GM18498 (cell line): ENCODE data around the gene FTL.
A peak's percentile ranks its signal among the peaks of the same experiment; 100 is the strongest.
"Not testable (repeated sequence)": the region's sequence is repeated elsewhere in the genome, so short reads cannot be mapped to it uniquely, and the experiment has no call there.

ENCODE experiments used
- ATAC-seq: cut with Tn5 transposase; IDR thresholded peaks from one replicate; pipeline ENCODE4 v1.9.1; 2021; ENCODE audit warnings: mild to moderate bottlenecking, moderate library complexity; ENCODE audit not compliant: unreplicated experiment

FTL gene

DNA sequence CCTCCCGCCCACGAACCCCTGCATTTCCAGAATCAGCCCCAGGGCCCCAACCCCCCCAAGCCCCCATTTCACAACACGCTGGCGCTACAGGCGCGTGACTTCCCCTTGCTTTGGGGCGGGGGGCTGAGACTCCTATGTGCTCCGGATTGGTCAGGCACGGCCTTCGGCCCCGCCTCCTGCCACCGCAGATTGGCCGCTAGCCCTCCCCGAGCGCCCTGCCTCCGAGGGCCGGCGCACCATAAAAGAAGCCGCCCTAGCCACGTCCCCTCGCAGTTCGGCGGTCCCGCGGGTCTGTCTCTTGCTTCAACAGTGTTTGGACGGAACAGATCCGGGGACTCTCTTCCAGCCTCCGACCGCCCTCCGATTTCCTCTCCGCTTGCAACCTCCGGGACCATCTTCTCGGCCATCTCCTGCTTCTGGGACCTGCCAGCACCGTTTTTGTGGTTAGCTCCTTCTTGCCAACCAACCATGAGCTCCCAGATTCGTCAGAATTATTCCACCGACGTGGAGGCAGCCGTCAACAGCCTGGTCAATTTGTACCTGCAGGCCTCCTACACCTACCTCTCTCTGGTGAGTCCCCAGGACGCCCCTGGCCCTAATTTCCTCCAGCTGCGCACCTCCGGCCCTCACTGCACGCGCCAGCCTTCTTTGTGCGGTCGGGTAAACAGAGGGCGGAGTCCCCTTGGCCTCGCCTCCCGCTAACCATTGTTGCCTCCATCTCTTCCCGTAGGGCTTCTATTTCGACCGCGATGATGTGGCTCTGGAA lies at the start of gene FTL:
Gene FTL, plus strand, starts transcription at position 270 of the 766 bp plus-strand sequence. Its CDS starts 199 bp downstream, at position 469.
- ATAC-seq: peak; percentile 58

DNA sequence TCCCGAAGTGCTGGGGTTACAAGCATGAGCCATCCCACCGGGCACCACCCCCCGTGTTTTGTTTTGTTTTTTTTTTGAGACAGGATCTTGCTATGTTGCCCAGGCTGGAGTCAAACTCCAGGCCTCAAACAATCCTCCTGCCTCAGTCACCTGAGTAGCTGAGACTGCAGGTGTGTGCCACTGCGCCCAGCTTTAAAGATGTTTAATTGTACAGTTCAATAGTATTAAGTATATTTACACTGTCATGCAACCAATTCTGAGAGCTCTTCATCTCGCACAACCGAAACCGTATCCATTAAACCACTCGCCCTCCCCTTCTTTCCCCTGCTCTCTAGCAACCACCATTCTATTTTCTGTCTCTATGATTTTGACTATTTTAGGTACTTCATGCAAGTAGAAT lies 49.4 kb upstream of the FTL start:
- no peak for ATAC-seq

DNA sequence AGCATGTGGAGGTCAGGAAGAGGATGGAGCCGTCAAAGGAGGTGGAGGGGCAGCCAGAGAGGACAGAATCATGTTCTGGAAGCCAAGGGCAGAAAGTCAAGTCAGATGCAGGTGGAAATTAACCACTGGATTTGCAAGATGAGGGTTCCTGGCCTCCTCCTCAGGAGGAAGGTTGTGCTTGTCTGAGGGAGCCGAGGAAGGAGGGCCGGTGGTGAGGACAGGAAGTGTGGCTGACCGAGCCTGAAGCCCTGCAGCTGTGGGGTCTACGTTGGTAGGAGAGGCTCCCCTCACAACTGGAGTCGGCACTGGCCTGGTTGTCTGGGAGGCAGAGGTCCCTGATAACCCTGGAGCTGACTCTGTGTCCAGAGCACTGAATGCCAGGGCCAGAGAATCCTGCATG lies 47.0 kb upstream of the FTL start:
- no peak for ATAC-seq

DNA sequence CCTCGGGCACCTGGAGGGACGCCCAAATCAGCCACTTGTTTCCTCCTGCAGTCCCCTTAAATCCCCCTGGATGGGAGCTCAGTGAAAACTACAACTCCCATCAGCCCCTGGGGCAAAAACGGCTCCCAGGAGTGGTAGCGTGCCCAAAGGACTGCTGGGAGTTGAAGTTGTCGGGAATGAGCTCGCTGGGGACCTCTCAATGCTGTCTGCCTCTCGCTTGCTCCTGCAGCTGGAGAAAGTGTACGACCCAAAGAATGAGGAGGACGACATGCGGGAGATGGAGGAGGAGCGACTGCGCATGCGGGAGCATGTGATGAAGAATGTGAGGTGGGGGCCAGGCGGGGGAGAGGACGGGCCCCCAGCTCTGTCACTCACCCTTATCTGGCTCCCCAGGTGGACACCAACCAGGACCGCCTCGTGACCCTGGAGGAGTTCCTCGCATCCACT lies 46.3 kb upstream of the FTL start:
- ATAC-seq: no peak

DNA sequence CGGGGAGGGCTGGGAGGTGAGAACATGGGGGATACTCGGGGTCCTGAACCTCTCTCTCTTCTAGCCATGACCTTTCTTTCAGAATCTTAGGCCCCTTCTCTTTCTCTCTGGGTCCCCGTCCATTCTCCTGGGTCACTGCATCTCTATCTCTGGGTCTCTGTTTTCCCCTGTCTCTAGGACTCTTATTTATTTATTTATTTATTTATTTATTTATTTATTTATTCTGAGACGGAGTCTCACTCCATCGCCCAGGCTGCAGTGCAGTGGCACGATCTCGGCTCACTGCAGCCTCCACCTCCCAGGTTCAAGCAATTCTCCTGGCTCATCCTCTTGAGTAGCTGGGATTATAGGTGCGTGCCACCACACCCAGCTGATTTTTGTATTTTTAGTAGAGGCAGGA lies 45.8 kb upstream of the FTL start:
- ATAC-seq: not testable (repeated sequence)

DNA sequence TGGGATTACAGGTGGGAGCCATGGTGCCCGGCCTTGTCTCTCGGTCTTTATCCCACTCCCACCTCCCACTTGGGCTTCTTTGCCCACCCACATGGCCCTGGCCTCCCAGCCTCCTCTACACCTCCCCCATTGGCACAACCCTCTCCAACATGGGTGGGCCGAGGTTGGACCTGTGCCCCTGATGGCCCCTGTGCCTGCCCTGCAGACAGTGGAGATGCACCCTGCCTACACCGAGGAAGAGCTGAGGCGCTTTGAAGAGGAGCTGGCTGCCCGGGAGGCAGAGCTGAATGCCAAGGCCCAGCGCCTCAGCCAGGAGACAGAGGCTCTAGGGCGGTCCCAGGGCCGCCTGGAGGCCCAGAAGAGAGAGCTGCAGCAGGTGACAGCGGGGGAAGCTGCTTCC lies 44.2 kb upstream of the FTL start:
- ATAC-seq: no peak

DNA sequence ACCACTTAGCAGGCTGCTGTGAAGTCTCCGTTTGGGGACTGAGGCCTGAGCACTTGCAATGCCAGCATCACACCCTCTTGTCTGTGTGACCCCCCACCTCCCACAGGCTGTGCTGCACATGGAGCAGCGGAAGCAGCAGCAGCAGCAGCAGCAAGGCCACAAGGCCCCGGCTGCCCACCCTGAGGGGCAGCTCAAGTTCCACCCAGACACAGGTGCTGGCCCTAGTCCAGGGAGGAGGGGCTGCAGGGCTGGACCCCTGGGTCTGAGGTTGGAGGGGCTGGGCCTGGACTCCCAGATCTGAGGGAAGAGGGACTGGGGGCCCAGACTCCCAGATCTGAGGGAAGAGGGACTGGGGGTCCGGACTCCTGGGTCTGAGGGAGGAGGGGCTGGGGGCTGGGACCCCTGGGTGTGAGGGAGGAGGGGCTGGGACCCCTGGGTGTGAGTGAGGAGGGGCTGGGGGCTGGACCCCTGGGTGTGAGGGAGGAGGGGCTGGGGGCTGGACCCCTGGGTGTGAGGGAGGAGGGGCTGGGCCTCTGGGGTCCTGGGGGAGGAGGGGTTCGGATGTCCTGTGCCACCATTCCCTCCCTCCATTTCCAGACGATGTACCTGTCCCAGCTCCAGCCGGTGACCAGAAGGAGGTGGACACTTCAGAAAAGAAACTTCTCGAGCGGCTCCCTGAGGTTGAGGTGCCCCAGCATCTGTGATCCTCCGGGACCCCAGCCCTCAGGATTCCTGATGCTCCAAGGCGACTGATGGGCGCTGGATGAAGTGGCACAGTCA lies 43.2 kb upstream of the FTL start:
- ATAC-seq: no peak

DNA sequence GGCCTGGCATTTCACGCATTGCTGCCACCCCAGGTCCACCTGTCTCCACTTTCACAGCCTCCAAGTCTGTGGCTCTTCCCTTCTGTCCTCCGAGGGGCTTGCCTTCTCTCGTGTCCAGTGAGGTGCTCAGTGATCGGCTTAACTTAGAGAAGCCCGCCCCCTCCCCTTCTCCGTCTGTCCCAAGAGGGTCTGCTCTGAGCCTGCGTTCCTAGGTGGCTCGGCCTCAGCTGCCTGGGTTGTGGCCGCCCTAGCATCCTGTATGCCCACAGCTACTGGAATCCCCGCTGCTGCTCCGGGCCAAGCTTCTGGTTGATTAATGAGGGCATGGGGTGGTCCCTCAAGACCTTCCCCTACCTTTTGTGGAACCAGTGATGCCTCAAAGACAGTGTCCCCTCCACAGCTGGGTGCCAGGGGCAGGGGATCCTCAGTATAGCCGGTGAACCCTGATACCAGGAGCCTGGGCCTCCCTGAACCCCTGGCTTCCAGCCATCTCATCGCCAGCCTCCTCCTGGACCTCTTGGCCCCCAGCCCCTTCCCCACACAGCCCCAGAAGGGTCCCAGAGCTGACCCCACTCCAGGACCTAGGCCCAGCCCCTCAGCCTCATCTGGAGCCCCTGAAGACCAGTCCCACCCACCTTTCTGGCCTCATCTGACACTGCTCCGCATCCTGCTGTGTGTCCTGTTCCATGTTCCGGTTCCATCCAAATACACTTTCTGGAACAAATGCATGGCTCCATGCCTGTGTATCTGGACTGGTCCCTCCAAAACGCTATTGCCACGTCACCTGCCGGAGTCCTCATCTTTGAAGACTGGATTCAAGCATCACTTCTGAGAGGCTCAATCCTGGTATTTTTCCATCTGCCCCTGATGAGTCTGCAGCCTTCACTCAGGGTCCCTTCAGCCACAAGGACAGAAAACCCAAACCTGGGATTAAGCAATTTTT lies 42.3 kb upstream of the FTL start:
- no peak for ATAC-seq

DNA sequence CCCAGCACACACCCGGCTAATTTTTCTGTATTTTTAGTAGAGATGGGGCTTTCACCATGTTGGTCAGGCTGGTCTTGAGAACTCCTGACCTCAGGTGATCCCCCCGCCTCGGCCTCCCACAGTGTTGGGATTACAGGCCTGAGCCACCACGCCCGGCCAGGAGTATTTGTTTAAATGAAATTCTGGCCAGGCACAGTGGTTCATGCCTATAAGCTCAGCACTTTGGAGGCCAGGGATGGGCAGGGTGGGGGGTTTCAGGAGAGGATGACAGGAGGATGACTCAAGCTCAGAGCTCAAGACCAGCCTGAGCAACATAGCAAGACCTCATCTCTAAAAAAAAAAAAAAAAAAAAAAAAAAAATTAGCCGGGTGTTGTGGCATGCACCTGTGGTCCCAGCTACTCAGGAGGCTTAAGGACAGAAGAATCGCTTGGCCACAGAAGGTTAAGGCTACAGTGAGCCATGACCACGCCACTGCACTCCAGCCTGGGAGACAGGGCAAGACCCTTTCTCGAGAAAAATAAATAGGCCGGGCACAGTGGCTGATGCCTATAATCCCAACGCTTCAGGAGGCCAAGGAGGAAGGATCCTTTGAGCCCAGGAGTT lies 39.8 kb upstream of the FTL start:
- ATAC-seq: no peak

DNA sequence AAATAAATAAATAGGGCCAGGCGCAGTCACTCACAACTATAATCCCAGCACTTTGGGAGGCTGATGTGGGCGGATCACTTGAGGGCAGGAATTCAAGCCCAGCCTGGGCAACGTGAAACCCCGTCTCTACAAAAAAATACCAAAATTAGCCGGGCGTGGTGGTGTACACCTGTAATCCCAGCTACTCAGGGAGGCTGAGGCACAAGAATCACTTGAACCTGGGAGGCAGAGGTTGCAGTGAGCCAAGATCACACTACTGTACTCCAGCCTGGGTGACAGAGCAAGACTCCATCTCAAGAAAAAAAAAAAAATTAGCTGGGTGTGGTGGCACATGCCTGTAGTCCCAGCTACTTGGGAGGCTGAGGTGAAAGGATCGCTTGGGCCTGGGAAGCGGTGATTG lies 39.2 kb upstream of the FTL start:
- not testable (repeated sequence) for ATAC-seq

DNA sequence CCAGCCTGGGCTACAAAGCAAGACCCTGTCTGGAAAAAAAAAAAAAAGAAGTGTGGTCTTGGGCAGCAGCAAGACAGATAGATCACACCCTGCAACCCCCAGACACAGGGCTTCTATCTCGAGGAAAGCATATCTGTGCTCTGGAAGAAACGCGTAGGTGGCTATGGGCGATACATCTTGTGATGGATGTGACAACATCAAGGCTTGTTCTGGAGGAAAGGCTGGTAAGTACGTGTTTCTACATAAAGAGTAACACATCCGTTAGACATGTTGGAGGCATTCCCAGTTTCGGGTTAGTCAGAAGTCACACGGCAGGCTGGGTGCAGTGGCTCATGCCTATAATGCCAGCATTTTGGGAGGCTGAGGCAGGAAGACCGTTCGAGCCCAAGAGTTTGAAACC lies 38.2 kb upstream of the FTL start:
- ATAC-seq: no peak

DNA sequence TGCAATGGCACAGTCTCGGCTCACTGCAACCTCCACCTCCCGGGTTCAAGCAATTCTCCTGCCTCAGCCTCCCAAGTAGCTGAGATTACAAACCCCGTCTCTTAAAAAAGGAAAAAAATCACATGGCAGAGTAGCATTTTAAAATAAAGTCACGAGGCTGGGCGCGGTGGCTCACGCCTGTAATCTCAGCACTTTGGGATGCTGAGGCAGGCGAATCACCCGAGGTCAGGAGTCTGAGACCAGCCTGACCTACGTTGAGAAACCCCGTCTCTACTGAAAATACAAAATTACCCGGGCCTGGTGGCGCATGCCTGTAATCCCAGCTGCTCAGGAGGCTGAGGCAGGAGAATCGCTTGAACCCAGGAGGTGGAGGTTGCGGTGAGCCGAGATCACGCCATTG lies 37.4 kb upstream of the FTL start:
- not testable (repeated sequence) for ATAC-seq

DNA sequence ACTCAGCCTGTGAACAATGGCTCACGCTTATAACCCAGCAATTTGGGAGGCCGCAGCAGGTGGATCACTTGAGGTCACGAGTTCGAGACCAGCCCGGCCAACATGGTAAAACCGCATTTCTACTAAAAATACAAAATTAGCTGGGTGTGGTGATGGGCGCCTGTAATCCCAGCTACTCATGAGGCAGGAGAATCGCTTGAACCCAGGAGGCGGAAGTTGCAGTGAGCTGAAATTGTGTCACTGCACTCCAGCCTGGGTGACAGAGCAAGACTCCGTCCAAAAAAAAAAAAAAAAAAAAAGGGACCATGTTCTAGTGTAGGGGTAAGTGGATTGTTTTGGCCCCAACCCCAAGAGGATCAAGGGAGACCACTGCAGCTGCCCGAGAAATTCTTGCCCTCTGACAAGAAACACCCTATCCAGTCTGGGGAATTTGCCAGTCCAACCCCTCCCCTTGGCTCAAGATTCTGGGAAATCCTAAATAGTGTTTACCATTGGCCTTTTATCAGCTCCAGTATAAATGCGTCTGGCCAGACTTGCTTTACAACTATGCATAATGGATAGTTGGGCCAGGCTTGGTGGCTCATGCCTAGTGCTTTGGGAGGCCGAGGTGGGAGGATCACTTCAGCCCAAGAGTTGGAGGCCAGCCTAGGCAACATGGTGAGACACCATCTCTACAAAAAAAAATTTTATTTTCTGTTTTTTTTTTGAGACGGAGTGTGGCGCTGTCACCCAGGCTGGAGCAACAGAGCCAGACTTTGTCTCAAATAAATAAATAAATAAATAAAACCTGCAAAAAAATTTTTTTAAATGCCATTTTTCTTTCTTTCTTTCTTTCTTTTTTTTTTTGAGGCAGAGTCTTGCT lies 36.7 kb upstream of the FTL start:
- ATAC-seq: no peak

DNA sequence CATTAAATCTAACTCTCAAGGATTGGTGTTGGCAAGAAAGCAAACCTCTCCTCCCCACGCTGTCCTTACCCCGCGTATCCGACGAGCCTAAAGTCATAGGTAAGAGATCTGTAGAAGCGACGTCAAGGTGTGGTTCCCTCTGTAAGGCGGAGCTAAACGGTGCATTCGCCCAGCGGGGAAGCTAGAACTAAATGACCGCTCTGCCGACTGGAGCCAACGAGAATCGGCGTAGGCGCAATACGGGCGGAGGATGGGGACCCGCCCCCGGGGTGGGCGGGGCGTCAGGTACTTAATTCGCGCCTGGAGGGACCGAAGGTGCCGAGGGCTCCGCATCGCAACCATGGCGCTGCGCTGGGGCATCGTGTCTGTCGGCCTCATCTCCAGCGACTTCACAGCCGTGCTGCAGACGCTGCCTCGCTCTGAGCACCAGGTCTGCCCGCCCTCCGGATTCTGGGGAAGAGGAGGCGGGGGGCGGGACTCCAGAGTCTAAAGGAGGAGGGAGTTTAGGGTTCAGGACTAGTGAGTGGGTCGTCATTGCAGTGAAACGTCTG lies 31.7 kb upstream of the FTL start, which contains the start of gene DHDH:
Gene DHDH, plus strand, starts transcription at position 318 of the 551 bp plus-strand sequence. Its CDS starts 23 bp downstream, at position 341.
- peak; percentile 53 for ATAC-seq

DNA sequence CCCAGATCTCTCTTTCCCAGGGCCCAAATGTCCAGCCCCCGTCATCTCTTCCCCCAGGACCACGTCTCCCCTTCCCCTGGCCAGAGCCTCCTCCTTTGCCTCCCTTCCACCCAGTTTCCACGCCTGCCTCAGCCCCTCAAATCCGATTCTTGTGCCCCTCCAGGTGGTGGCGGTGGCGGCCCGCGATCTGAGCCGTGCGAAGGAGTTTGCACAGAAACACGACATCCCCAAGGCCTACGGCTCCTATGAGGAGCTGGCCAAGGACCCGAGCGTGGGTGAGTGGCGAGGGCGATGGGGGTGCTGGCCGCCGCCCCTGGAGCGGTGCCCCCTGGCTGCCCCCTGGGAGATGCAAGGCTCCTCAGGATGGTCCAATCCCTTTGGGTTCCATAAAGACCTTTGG lies 30.3 kb upstream of the FTL start:
- ATAC-seq: no peak

DNA sequence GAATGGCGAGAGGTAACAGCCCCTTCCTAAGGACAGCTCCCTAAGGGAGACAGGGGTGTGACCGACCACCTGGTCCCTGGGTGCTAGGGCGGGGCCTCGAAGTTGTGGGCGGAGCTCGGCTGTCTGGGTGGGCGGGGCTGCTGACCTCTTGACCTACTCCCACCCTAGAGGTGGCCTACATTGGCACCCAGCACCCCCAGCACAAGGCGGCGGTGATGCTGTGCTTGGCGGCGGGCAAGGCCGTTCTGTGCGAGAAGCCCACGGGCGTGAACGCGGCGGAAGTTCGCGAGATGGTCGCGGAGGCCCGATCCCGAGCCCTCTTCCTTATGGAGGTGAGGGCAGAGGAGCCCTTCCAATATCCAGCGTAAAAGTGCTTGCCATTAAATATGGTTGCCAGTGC lies 29.2 kb upstream of the FTL start:
- ATAC-seq: no peak

DNA sequence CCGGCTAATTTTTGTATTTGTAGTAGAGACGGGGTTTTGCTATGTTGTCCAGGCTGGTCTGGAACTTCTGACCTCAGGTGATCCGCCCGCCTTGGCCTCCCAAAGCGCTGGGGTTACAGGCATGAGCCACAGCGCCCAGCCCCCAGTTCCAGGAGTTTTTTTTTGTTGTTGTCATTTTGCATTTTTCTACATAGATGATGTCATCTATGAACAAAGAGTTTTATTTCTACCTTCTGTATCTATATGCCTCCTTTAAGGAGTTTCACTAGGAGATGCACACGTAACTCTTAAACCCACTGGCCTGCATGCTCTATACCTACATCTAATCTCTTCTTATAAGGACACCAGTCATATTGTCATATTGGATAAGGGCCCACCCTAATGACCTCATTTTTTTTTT lies 26.9 kb upstream of the FTL start:
- no peak for ATAC-seq

DNA sequence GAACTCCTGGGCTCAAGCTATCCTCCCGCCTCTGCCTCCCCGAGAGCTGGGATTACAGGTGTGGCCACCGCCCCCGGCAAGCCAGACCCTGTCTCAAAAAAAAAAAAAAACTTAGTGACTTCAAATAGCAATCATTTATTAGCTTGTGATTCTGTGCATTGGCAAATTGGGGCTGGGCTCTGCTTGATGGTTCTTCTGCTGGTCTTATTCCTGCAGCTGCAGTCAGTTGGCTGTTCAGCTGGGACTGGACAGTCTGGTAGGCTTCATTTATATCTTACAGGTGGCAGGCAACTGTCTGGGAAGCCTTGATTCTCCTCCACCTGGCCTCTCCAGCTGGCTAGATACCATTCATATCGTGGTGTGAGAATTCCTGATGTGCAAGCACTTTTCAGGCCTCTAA lies 24.2 kb upstream of the FTL start:
- no peak for ATAC-seq

DNA sequence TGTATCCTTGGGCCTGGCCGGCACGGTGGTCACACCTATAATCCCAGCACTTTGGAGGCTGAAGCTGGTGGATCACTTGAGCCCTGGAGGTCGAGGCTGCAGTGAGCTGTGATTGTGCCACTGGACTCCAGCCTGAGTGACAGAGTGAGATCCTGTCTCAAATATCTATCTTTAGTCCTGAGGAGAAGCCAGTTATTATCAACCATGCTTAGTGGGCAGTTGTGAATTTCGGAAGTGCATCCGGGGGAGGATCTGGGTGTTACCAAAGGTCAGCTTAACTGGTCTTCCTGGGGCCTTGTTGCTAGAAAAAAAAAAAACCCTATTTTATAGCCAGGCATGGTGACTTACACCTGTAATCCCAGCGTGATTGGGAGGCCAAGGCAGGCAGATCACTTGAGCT lies 22.0 kb upstream of the FTL start:
- no peak for ATAC-seq
